ENCODE results near the gene MSTO1. TPM values are rescaled to one million over a fixed set of nuclear protein-coding genes. Genes with fewer than 3 reads are reported as not detected.
"Not testable (repeated sequence)": the region's sequence is repeated elsewhere in the genome, so short reads cannot be mapped to it uniquely, and the experiment has no call there.

Gene MSTO1
- total and polyA plus RNA-seq, 7 experiments from 2014 or later = 15.6 to 129 (median 59.8) TPM

GRCh38 chr1:155608888-155609225, 1.2 kb upstream of the MSTO1 start:
- Mint-ChIP-seq H3K4me1 (peaks cover 3 to 10% (median 6%) of the 10 kb centered on the region in 7 donors), H3K9me3 (no peaks in the 10 kb centered on the region), H3K36me3 (peaks cover 0 to 9% (median 4%) of the 10 kb centered on the region in 5 donors), H3K27me3 (peaks cover 0 to 2% (median 0%) of the 10 kb centered on the region in 5 donors), H3K27ac (peak overlapping the region in 1 of 9 donors; percentile 25), H3K4me3 (peak overlapping the region in 5 of 10 donors; percentile 25 to 54 (median 48))
- intact Hi-C loops (cut with micrococcal nuclease) = no loop called here
- Histone ChIP-seq H3K27ac (ENCODE audit: low read depth, low read length) (no peak overlapping the region), H3K4me1 (ENCODE audit: control insufficient read depth in 2 of 2, insufficient read depth in 2 of 2, low read length in 2 of 2) (no peaks in the 10 kb centered on the region), H3K9me3 (ENCODE audit: control insufficient read depth in 2 of 3, low read length in 3 of 3) (no peaks in the 10 kb centered on the region), H3K27me3 (ENCODE audit: control insufficient read depth in 2 of 2, insufficient read depth in 2 of 2, low read length in 2 of 2) (no peaks in the 10 kb centered on the region), H3K4me3 (ENCODE audit: low read length) (no peak overlapping the region), H3K36me3 (ENCODE audit: control insufficient read depth in 2 of 3, insufficient read depth in 3 of 3, low read length in 3 of 3) (peaks cover 0 to 9% (median 0%) of the 10 kb centered on the region in 3 experiments)
- ChIA-PET CTCF (no interaction called here), POLR2A (interaction anchor here (0.7 kb wide), 1 partner anchor 673 kb away, joined by 3 read pairs; no protein-coding TSS in a partner anchor)
- DNase-seq (no peak), ATAC-seq (no peak)

GRCh38 chr1:155610257-155610647, 234 bp downstream of the MSTO1 start:
- intact Hi-C loops (cut with micrococcal nuclease) = loop anchor here in 1 of 2 donors (1.0 kb wide), 1 partner anchor 47 kb away; no protein-coding TSS in a partner anchor
- H3K4me3 ChIP-seq (ENCODE audit: low read length); H3K27me3 Mint-ChIP-seq; CTCF ChIA-PET; H3K9me3 ChIP-seq (ENCODE audit: control insufficient read depth in 2 of 3, low read length in 3 of 3); DNase-seq; H3K27me3 ChIP-seq (ENCODE audit: control insufficient read depth in 2 of 2, insufficient read depth in 2 of 2, low read length in 2 of 2); H3K4me1 ChIP-seq (ENCODE audit: control insufficient read depth in 2 of 2, insufficient read depth in 2 of 2, low read length in 2 of 2); H3K4me1 Mint-ChIP-seq; H3K36me3 Mint-ChIP-seq; H3K36me3 ChIP-seq (ENCODE audit: control insufficient read depth in 2 of 3, insufficient read depth in 3 of 3, low read length in 3 of 3); H3K9me3 Mint-ChIP-seq: not testable (repeated sequence)
- POLR2A ChIA-PET = interaction anchor here (1.0 kb wide), 1 partner anchor 349 kb away, joined by 3 read pairs; no protein-coding TSS in a partner anchor
- peak overlapping the region in 3 of 9 donors; percentile 88 to 95 (median 95) for H3K27ac Mint-ChIP-seq
- peak overlapping the region; percentile 86 to 99 (median 96) for H3K4me3 Mint-ChIP-seq
- ATAC-seq = peak; percentile 4
- H3K27ac ChIP-seq (ENCODE audit: low read depth, low read length) = peak overlapping the region; percentile 53

GRCh38 chr1:155613226-155613625, 3.2 kb downstream of the MSTO1 start:
- peak overlapping the region in 1 of 10 donors; percentile 41 for H3K4me3 Mint-ChIP-seq
- H3K36me3 Mint-ChIP-seq; H3K27ac Mint-ChIP-seq; H3K4me3 ChIP-seq (ENCODE audit: low read length); POLR2A ChIA-PET; H3K4me1 ChIP-seq (ENCODE audit: control insufficient read depth in 2 of 2, insufficient read depth in 2 of 2, low read length in 2 of 2); H3K9me3 ChIP-seq (ENCODE audit: control insufficient read depth in 2 of 3, low read length in 3 of 3); CTCF ChIA-PET; H3K27me3 Mint-ChIP-seq; H3K27ac ChIP-seq (ENCODE audit: low read depth, low read length); intact Hi-C loops (cut with micrococcal nuclease); H3K36me3 ChIP-seq (ENCODE audit: control insufficient read depth in 2 of 3, insufficient read depth in 3 of 3, low read length in 3 of 3); H3K9me3 Mint-ChIP-seq; ATAC-seq; DNase-seq; H3K27me3 ChIP-seq (ENCODE audit: control insufficient read depth in 2 of 2, insufficient read depth in 2 of 2, low read length in 2 of 2); H3K4me1 Mint-ChIP-seq: not testable (repeated sequence)

- peaks cover 0 to 6% (median 0%) of the 10 kb centered on the region in 7 donors for H3K4me1 Mint-ChIP-seq
- peak overlapping the region in 1 of 9 donors; percentile 12 for H3K27ac Mint-ChIP-seq
- intact Hi-C loops (cut with micrococcal nuclease) = no loop called here
- H3K36me3 ChIP-seq (ENCODE audit: control insufficient read depth in 2 of 3, insufficient read depth in 3 of 3, low read length in 3 of 3) = no peaks in the 10 kb centered on the region
- peaks cover 0 to 7% (median 0%) of the 10 kb centered on the region in 5 donors for H3K36me3 Mint-ChIP-seq
- no peaks in the 10 kb centered on the region for H3K27me3 ChIP-seq (ENCODE audit: control insufficient read depth in 2 of 2, insufficient read depth in 2 of 2, low read length in 2 of 2)
- H3K27ac ChIP-seq (ENCODE audit: low read depth, low read length) = no peak overlapping the region
- peaks cover 0 to 9% (median 0%) of the 10 kb centered on the region in 5 donors for H3K27me3 Mint-ChIP-seq
- no peaks in the 10 kb centered on the region for H3K4me1 ChIP-seq (ENCODE audit: control insufficient read depth in 2 of 2, insufficient read depth in 2 of 2, low read length in 2 of 2)
- DNase-seq = no peak
- ChIA-PET POLR2A (no interaction called here), CTCF (no interaction called here)
- no peak for ATAC-seq
- H3K4me3 ChIP-seq (ENCODE audit: low read length) = no peak overlapping the region
- no peaks in the 10 kb centered on the region for H3K9me3 ChIP-seq (ENCODE audit: control insufficient read depth in 2 of 3, low read length in 3 of 3)
- H3K9me3 Mint-ChIP-seq = no peaks in the 10 kb centered on the region
- no peak overlapping the region for H3K4me3 Mint-ChIP-seq
Measured at GRCh38 chr1:155622191-155622590, 12.2 kb downstream of the MSTO1 start.

- Histone ChIP-seq H3K9me3 (ENCODE audit: control insufficient read depth in 2 of 3, low read length in 3 of 3) (no peaks in the 10 kb centered on the region), H3K27ac (ENCODE audit: low read depth, low read length) (no peak overlapping the region), H3K36me3 (ENCODE audit: control insufficient read depth in 2 of 3, insufficient read depth in 3 of 3, low read length in 3 of 3) (no peaks in the 10 kb centered on the region), H3K4me3 (ENCODE audit: low read length) (no peak overlapping the region), H3K4me1 (ENCODE audit: control insufficient read depth in 2 of 2, insufficient read depth in 2 of 2, low read length in 2 of 2) (no peaks in the 10 kb centered on the region), H3K27me3 (ENCODE audit: control insufficient read depth in 2 of 2, insufficient read depth in 2 of 2, low read length in 2 of 2) (no peaks in the 10 kb centered on the region)
- peaks cover 0 to 7% (median 0%) of the 10 kb centered on the region in 5 donors for H3K36me3 Mint-ChIP-seq
- H3K9me3 Mint-ChIP-seq = no peaks in the 10 kb centered on the region
- H3K27ac Mint-ChIP-seq = no peak overlapping the region
- peaks cover 0 to 6% (median 0%) of the 10 kb centered on the region in 7 donors for H3K4me1 Mint-ChIP-seq
- ATAC-seq (no peak), DNase-seq (no peak)
- H3K4me3 Mint-ChIP-seq = no peak overlapping the region
- intact Hi-C loops (cut with micrococcal nuclease) = no loop called here
- peaks cover 0 to 9% (median 0%) of the 10 kb centered on the region in 5 donors for H3K27me3 Mint-ChIP-seq
- CTCF ChIA-PET = no interaction called here
- POLR2A ChIA-PET = no interaction called here
Measured at GRCh38 chr1:155623357-155623756, 13.3 kb downstream of the MSTO1 start.

GRCh38 chr1:155626428-155626827, 16.4 kb downstream of the MSTO1 start:
- POLR2A ChIA-PET = interaction anchor here (0.7 kb wide), 1 partner anchor 385 kb away, joined by 3 read pairs; no protein-coding TSS in a partner anchor
- not testable (repeated sequence) for H3K27me3 ChIP-seq (ENCODE audit: control insufficient read depth in 2 of 2, insufficient read depth in 2 of 2, low read length in 2 of 2)

More at GRCh38 chr1:155626428-155626827, 16.4 kb downstream of the MSTO1 start:
- H3K4me3 ChIP-seq (ENCODE audit: low read length); H3K4me1 Mint-ChIP-seq; H3K9me3 ChIP-seq (ENCODE audit: control insufficient read depth in 2 of 3, low read length in 3 of 3); ATAC-seq; intact Hi-C loops (cut with micrococcal nuclease); H3K27me3 Mint-ChIP-seq; CTCF ChIA-PET; H3K27ac ChIP-seq (ENCODE audit: low read depth, low read length); H3K36me3 ChIP-seq (ENCODE audit: control insufficient read depth in 2 of 3, insufficient read depth in 3 of 3, low read length in 3 of 3); DNase-seq; H3K4me3 Mint-ChIP-seq; H3K9me3 Mint-ChIP-seq; H3K4me1 ChIP-seq (ENCODE audit: control insufficient read depth in 2 of 2, insufficient read depth in 2 of 2, low read length in 2 of 2); H3K36me3 Mint-ChIP-seq: not testable (repeated sequence)
- peak overlapping the region in 1 of 9 donors; percentile 74 for H3K27ac Mint-ChIP-seq
